H9 (cell line): ENCODE measurements around the gene EP300. TPM values are rescaled to one million over a fixed set of nuclear protein-coding genes. Genes with fewer than 3 reads are reported as not detected.

Experiments
- DNase-seq: peaks from one replicate; pipeline ENCODE4 v3.0.0-alpha.2; 2017
- H2AFZ ChIP-seq: one replicate; pipeline ENCODE4 v1.6.1; 2013; ENCODE audit warnings: mild to moderate bottlenecking, low read length, control low read depth, moderate library complexity
- H2AK5ac ChIP-seq: 2 replicates; pipeline ENCODE4 v1.6.1; 2013; ENCODE audit warnings: low read length, control low read depth, mixed read lengths; ENCODE audit not compliant: insufficient read length
- H2BK120ac ChIP-seq: one replicate; pipeline ENCODE4 v1.6.1; 2013; ENCODE audit warnings: low read depth, mild to moderate bottlenecking, low read length, control low read depth, inconsistent platforms; ENCODE audit not compliant: poor library complexity, severe bottlenecking
- H2BK12ac ChIP-seq: 2 replicates; pipeline ENCODE4 v1.6.1; 2013; ENCODE audit warnings: low read length, control low read depth, mixed read lengths, low read depth; ENCODE audit not compliant: insufficient read length
- H2BK15ac ChIP-seq: 2 replicates; pipeline ENCODE4 v1.6.1; 2013; ENCODE audit warnings: low read depth, low read length, control low read depth
- H2BK20ac ChIP-seq: one replicate; pipeline ENCODE4 v1.6.1; 2013; ENCODE audit warnings: low read depth, mild to moderate bottlenecking, low read length, control low read depth, inconsistent platforms; ENCODE audit not compliant: poor library complexity, severe bottlenecking
- H2BK5ac ChIP-seq: 2 replicates; pipeline ENCODE4 v1.6.1; 2013; ENCODE audit warnings: low read length, control low read depth, mixed read lengths; ENCODE audit not compliant: insufficient read length
- H3K14ac ChIP-seq: 2 replicates; pipeline ENCODE4 v1.6.1; 2013; ENCODE audit warnings: low read length, control low read depth; ENCODE audit not compliant: insufficient read depth
- H3K18ac ChIP-seq: 2 replicates; pipeline ENCODE4 v1.6.1; 2013; ENCODE audit warnings: low read depth, mild to moderate bottlenecking, mixed read lengths, low read length, control low read depth; ENCODE audit not compliant: insufficient read length
- H3K23ac ChIP-seq: 2 replicates; pipeline ENCODE4 v1.6.1; 2013; ENCODE audit warnings: low read length, control low read depth, mixed read lengths, low read depth; ENCODE audit not compliant: insufficient read length
- H3K23me2 ChIP-seq: 2 replicates; pipeline ENCODE4 v1.6.1; 2013; ENCODE audit warnings: low read depth, mild to moderate bottlenecking, mixed read lengths, low read length, control low read depth; ENCODE audit not compliant: insufficient read length, poor library complexity, severe bottlenecking
- H3K27ac ChIP-seq: 2 replicates; pipeline ENCODE4 v1.5.1; 2013; ENCODE audit warnings: low read length, control low read depth, mixed read lengths, low read depth; ENCODE audit not compliant: insufficient read length
- H3K27me3 ChIP-seq: 2 replicates; pipeline ENCODE4 v1.6.1; 2013; ENCODE audit warnings: low read length, control low read depth, inconsistent platforms; ENCODE audit not compliant: insufficient read depth
- H3K4ac ChIP-seq: 2 replicates; pipeline ENCODE4 v1.6.1; 2013; ENCODE audit warnings: low read depth, mild to moderate bottlenecking, control low read depth, inconsistent platforms, low read length, moderate library complexity
- H3K4me1 ChIP-seq: 2 replicates; pipeline ENCODE4 v1.6.1; 2013; ENCODE audit warnings: low read length, control low read depth, inconsistent platforms; ENCODE audit not compliant: insufficient read depth
- H3K4me2 ChIP-seq: 2 replicates; pipeline ENCODE4 v1.6.1; 2013; ENCODE audit warnings: low read length, control low read depth, mixed read lengths; ENCODE audit not compliant: insufficient read length, insufficient read depth
- H3K56ac ChIP-seq: 2 replicates; pipeline ENCODE4 v1.6.1; 2013; ENCODE audit warnings: low read depth, mild to moderate bottlenecking, mixed read lengths, low read length, control low read depth; ENCODE audit not compliant: insufficient read length
- H3K79me1 ChIP-seq: 2 replicates; pipeline ENCODE4 v1.6.1; 2013; ENCODE audit warnings: low read depth, mild to moderate bottlenecking, moderate library complexity, low read length, control low read depth, inconsistent platforms; ENCODE audit not compliant: insufficient read depth, poor library complexity, severe bottlenecking
- H3K79me2 ChIP-seq: 2 replicates; pipeline ENCODE4 v1.6.1; 2013; ENCODE audit warnings: low read length, control low read depth, inconsistent platforms; ENCODE audit not compliant: insufficient read depth
- H3K9ac ChIP-seq: 2 replicates; pipeline ENCODE4 v1.6.1; 2013; ENCODE audit warnings: low read length, control low read depth, mixed read lengths; ENCODE audit not compliant: insufficient read length; ENCODE audit errors: extremely low read depth
- H3K9me3 ChIP-seq: one replicate; pipeline ENCODE4 v1.6.1; 2013; ENCODE audit warnings: low read depth, low read length, inconsistent platforms; ENCODE audit not compliant: control insufficient read depth
- H3T11ph ChIP-seq: one replicate; pipeline ENCODE4 v1.6.1; 2013; ENCODE audit warnings: mild to moderate bottlenecking, low read length, control low read depth, inconsistent platforms
- H4K20me1 ChIP-seq: one replicate; pipeline ENCODE4 v1.6.1; 2013; ENCODE audit not compliant: control insufficient read depth, insufficient read length, insufficient read depth
- H4K5ac ChIP-seq: 2 replicates; pipeline ENCODE4 v1.6.1; 2013; ENCODE audit warnings: low read depth, mild to moderate bottlenecking, mixed read lengths, low read length, control low read depth; ENCODE audit not compliant: insufficient read length
- H4K8ac ChIP-seq: replicated peaks from 2 replicates; pipeline ENCODE4 v1.6.1; 2013; ENCODE audit warnings: low read length, control low read depth, mixed read lengths, low read depth; ENCODE audit not compliant: insufficient read length
- H4K91ac ChIP-seq: 2 replicates; pipeline ENCODE4 v1.6.1; 2013; ENCODE audit warnings: low read depth, mild to moderate bottlenecking, moderate library complexity, mixed read lengths, low read length, control low read depth; ENCODE audit not compliant: insufficient read length
- H3K27ac Mint-ChIP-seq, 3 experiments: 2 replicates in 2 of 3; 3 replicates in 1 of 3; pipeline ENCODE4 v1.8.0; 2020 to 2021; ENCODE audit warnings: mixed read lengths in 3 of 3, mild to moderate bottlenecking in 1 of 3, moderate library complexity in 1 of 3
- H3K27me3 Mint-ChIP-seq: 2 replicates; pipeline ENCODE4 v1.8.0; 2021; ENCODE audit warnings: low read depth, mild to moderate bottlenecking, moderate library complexity, mixed read lengths
- H3K36me3 Mint-ChIP-seq, 3 experiments: 2 replicates in 2 of 3; 3 replicates in 1 of 3; pipeline ENCODE4 v1.8.0; 2020 to 2021; ENCODE audit warnings: low read depth in 3 of 3, mixed read lengths in 3 of 3; ENCODE audit not compliant: insufficient read depth in 1 of 3
- H3K4me1 Mint-ChIP-seq, 2 experiments: 2 replicates each; pipeline ENCODE4 v1.8.0; 2020; ENCODE audit warnings: mixed read lengths in 2 of 2
- H3K4me3 Mint-ChIP-seq, 2 experiments: 2 replicates in 1 of 2; 3 replicates in 1 of 2; pipeline ENCODE4 v1.8.0; 2020 to 2021; ENCODE audit warnings: mild to moderate bottlenecking in 2 of 2, mixed read lengths in 2 of 2, moderate library complexity in 1 of 2
- H3K9me3 Mint-ChIP-seq, 2 experiments: 2 replicates in 1 of 2; 3 replicates in 1 of 2; pipeline ENCODE4 v1.8.0; 2020; ENCODE audit warnings: mild to moderate bottlenecking in 2 of 2, mixed read lengths in 2 of 2, moderate library complexity in 1 of 2
- WGBS: extraction: QIAGEN DNeasy Blood & Tissue Kit; methylation state at CpG from one replicate; pipeline ENCODE4 v1.1.7; 2013; ENCODE audit warnings: missing lambda C conversion rate, low lambda C conversion rate, mixed read lengths; ENCODE audit not compliant: insufficient read length; ENCODE audit errors: extremely low coverage; 5-methylcytosine and 5-hydroxymethylcytosine counted together
- total RNA-seq: library from RNA; stranded (reverse); gene quantifications from 2 replicates; pipeline ENCODE4 v1.2.1, GENCODE V29; 2021
- TF ChIP-seq, protein P1 (sequence below): fragments of 200-600 bp; sonication (generic); conservative IDR thresholded peaks from 3 replicates; pipeline ENCODE4 v1.8.0; 2021; ENCODE audit warnings: antibody characterized with exemption, mild to moderate bottlenecking

Gene EP300
- total RNA-seq, 1 experiment from 2014 or later = 136 TPM

GRCh38 chr22:41124086-41124485 lies 31.7 kb downstream of the EP300 start:
- no peak overlapping the region for H2AK5ac ChIP-seq
- no CpG with 5 or more reads among the region's 9 CpGs for WGBS

More at GRCh38 chr22:41124086-41124485, 31.7 kb downstream of the EP300 start:
- Mint-ChIP-seq H3K9me3 (no peaks in the 10 kb centered on the region), H3K27me3 (no peaks in the 10 kb centered on the region), H3K4me3 (no peak overlapping the region), H3K27ac (no peak overlapping the region), H3K4me1 (peaks cover 0 to 4% of the 10 kb centered on the region in 2 experiments; a peak in 1 of 4 replicates), H3K36me3 (peaks cover 36 to 79% (median 78%) of the 10 kb centered on the region in 3 experiments)
- Histone ChIP-seq H2BK20ac (no peak overlapping the region), H3K23me2 (no peaks in the 10 kb centered on the region), H3K79me1 (peaks cover 12% of the 10 kb centered on the region), H3K4ac (no peak overlapping the region), H4K91ac (no peak overlapping the region), H4K20me1 (peaks cover 2% of the 10 kb centered on the region), H3K18ac (no peak overlapping the region), H3K79me2 (peaks cover 12% of the 10 kb centered on the region; the same call in 1 of the 2 replicates), H3K56ac (no peak overlapping the region), H2BK15ac (no peak overlapping the region), H2BK120ac (no peak overlapping the region), H3K4me1 (no peaks in the 10 kb centered on the region), H3K27ac (no peak overlapping the region), H2AFZ (no peak overlapping the region), H2BK12ac (no peak overlapping the region), H3K23ac (no peak overlapping the region), H3K9ac (no peak overlapping the region), H4K5ac (no peak overlapping the region), H2BK5ac (no peak overlapping the region), H3T11ph (no peak overlapping the region), H3K4me2 (no peak overlapping the region), H3K9me3 (no peaks in the 10 kb centered on the region), H4K8ac (no peak overlapping the region), H3K27me3 (no peaks in the 10 kb centered on the region), H3K14ac (no peak overlapping the region)
- DNase-seq = no peak
- TF ChIP-seq, protein P1, sequence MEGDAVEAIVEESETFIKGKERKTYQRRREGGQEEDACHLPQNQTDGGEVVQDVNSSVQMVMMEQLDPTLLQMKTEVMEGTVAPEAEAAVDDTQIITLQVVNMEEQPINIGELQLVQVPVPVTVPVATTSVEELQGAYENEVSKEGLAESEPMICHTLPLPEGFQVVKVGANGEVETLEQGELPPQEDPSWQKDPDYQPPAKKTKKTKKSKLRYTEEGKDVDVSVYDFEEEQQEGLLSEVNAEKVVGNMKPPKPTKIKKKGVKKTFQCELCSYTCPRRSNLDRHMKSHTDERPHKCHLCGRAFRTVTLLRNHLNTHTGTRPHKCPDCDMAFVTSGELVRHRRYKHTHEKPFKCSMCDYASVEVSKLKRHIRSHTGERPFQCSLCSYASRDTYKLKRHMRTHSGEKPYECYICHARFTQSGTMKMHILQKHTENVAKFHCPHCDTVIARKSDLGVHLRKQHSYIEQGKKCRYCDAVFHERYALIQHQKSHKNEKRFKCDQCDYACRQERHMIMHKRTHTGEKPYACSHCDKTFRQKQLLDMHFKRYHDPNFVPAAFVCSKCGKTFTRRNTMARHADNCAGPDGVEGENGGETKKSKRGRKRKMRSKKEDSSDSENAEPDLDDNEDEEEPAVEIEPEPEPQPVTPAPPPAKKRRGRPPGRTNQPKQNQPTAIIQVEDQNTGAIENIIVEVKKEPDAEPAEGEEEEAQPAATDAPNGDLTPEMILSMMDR = no peak
